Measurements from ENCODE around the gene UBE2F. TPM values are rescaled to one million over a fixed set of nuclear protein-coding genes. Genes with fewer than 3 reads are reported as not detected.
"Not testable (repeated sequence)": the region's sequence is repeated elsewhere in the genome, so short reads cannot be mapped to it uniquely, and the experiment has no call there.

The UBE2F gene
- total RNA-seq, 2 donors from 2014 or later: 67.7 to 69.9 TPM

DNA sequence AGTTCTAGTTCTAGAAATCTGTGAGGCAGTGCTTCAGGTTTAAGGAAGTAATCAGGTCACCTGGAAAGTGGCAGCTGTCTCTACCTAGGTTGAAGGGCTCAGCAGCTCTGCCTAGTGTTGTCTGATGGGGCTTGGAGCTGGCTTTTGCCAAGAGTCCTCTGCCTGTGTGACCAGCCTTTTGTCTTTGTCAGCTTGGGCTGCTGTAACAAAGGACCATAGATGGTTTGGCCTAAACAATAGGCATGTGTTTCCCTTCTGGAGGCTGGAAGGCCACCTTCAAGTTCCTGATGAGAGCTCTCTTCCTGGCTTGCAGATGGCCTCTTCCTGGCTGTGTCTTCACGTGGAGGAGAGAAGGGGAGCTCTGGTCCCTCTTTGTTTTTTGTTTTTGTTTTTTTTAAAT is 13.3 kb downstream of the UBE2F start:
- no peaks in the 10 kb centered on the region for H3K36me3 ChIP-seq (replicated peaks in 1 of 2; ENCODE audit: insufficient read depth in 1 of 2, low read depth in 2 of 2)
- no peak overlapping the region for H3K4me3 ChIP-seq
- H3K4me1 ChIP-seq: peaks cover 48% of the 10 kb centered on the region
- ATAC-seq (no peak), DNase-seq (no peak)
- H3K27me3 ChIP-seq: no peaks in the 10 kb centered on the region
- intact Hi-C loops (cut with DNase I): no loop called here
- TF ChIP-seq, protein P1, sequence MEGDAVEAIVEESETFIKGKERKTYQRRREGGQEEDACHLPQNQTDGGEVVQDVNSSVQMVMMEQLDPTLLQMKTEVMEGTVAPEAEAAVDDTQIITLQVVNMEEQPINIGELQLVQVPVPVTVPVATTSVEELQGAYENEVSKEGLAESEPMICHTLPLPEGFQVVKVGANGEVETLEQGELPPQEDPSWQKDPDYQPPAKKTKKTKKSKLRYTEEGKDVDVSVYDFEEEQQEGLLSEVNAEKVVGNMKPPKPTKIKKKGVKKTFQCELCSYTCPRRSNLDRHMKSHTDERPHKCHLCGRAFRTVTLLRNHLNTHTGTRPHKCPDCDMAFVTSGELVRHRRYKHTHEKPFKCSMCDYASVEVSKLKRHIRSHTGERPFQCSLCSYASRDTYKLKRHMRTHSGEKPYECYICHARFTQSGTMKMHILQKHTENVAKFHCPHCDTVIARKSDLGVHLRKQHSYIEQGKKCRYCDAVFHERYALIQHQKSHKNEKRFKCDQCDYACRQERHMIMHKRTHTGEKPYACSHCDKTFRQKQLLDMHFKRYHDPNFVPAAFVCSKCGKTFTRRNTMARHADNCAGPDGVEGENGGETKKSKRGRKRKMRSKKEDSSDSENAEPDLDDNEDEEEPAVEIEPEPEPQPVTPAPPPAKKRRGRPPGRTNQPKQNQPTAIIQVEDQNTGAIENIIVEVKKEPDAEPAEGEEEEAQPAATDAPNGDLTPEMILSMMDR (IDR thresholded peaks at IDR 0.05): no peak
- no peak for TF ChIP-seq POLR2A (IDR thresholded peaks at IDR 0.05)
- H3K27ac ChIP-seq: no peak overlapping the region
- WGBS, 2 donors: 55 to 57% methylated on average over 1 of the region's 1 CpG
- no peaks in the 10 kb centered on the region for H3K9me3 ChIP-seq

- no peak for DNase-seq
- ATAC-seq: no peak
- intact Hi-C loops (cut with DNase I): no loop called here
Observed at GRCh38 chr2:237980751-237981150, 13.9 kb downstream of the UBE2F start.

GRCh38 chr2:237981621-237982020 is 14.8 kb downstream of the UBE2F start:
- DNase-seq; ATAC-seq; H3K9me3 ChIP-seq; H3K27ac ChIP-seq; H3K4me3 ChIP-seq; H3K36me3 ChIP-seq (replicated peaks in 1 of 2; ENCODE audit: insufficient read depth in 1 of 2, low read depth in 2 of 2); intact Hi-C loops (cut with DNase I); H3K27me3 ChIP-seq: not testable (repeated sequence)
- WGBS, 2 donors: 93 to 100% methylated on average over 4 of the region's 5 CpGs
- peaks cover 48% of the 10 kb centered on the region for H3K4me1 ChIP-seq

More at GRCh38 chr2:237980751-237981150, 13.9 kb downstream of the UBE2F start:
- peaks cover 48% of the 10 kb centered on the region for H3K4me1 ChIP-seq
- TF ChIP-seq POLR2A (IDR thresholded peaks at IDR 0.05): no peak
- TF ChIP-seq, protein P1 (IDR thresholded peaks at IDR 0.05): no peak
- no peak overlapping the region for H3K27ac ChIP-seq
- no peak overlapping the region for H3K4me3 ChIP-seq
- no peaks in the 10 kb centered on the region for H3K9me3 ChIP-seq
- WGBS, 2 donors: 54 to 60% methylated on average over 6 of the region's 6 CpGs
- H3K27me3 ChIP-seq: no peaks in the 10 kb centered on the region
- H3K36me3 ChIP-seq (replicated peaks in 1 of 2; ENCODE audit: insufficient read depth in 1 of 2, low read depth in 2 of 2): no peaks in the 10 kb centered on the region

- WGBS, 2 donors: 64 to 71% methylated on average over 9 of the region's 9 CpGs
Observed at GRCh38 chr2:237982039-237982725, 15.4 kb downstream of the UBE2F start.

GRCh38 chr2:237983922-237984321 is 17.1 kb downstream of the UBE2F start:
- Histone ChIP-seq H3K4me1 (peaks cover 32% of the 10 kb centered on the region), H3K27ac (no peak overlapping the region), H3K36me3 (replicated peaks in 1 of 2; ENCODE audit: insufficient read depth in 1 of 2, low read depth in 2 of 2) (no peaks in the 10 kb centered on the region), H3K27me3 (no peaks in the 10 kb centered on the region), H3K4me3 (no peak overlapping the region), H3K9me3 (no peaks in the 10 kb centered on the region)
- ATAC-seq (no peak), DNase-seq (no peak)
- WGBS, 2 donors: 40 to 62% methylated on average over 2 of the region's 2 CpGs
- TF ChIP-seq POLR2A (IDR thresholded peaks at IDR 0.05): no peak
- TF ChIP-seq, protein P1 (IDR thresholded peaks at IDR 0.05): no peak
- intact Hi-C loops (cut with DNase I): no loop called here

More at GRCh38 chr2:237982039-237982725, 15.4 kb downstream of the UBE2F start:
- Histone ChIP-seq H3K4me3 (no peak overlapping the region), H3K9me3 (no peaks in the 10 kb centered on the region), H3K36me3 (replicated peaks in 1 of 2; ENCODE audit: insufficient read depth in 1 of 2, low read depth in 2 of 2) (no peaks in the 10 kb centered on the region), H3K27ac (no peak overlapping the region), H3K4me1 (peaks cover 48% of the 10 kb centered on the region), H3K27me3 (no peaks in the 10 kb centered on the region)
- ATAC-seq: no peak
- DNase-seq: peak in 1 of 4 donors; percentile 37
- intact Hi-C loops (cut with DNase I): no loop called here
- TF ChIP-seq POLR2A (IDR thresholded peaks at IDR 0.05): no peak
- TF ChIP-seq, protein P1 (IDR thresholded peaks at IDR 0.05): no peak
